HS-27A (cell line): ENCODE results near the gene COQ10A.

ENCODE experiments used
- DNase-seq: peaks from one replicate; pipeline ENCODE4 v3.0.0-alpha.2; 2012; ENCODE audit warnings: low read depth, missing footprints

Gene COQ10A

GRCh38 chr12:56266693-56267442, at the start of gene COQ10A:
TSS of gene COQ10A (plus strand) at chr12:56266942. CDS start at chr12:56267119, 177 bp downstream.
- peak; percentile 77 for DNase-seq

GRCh38 chr12:56219840-56220239, 46.9 kb upstream of the COQ10A start:
- DNase-seq: no peak

GRCh38 chr12:56220611-56221231, 46.0 kb upstream of the COQ10A start:
- DNase-seq: no peak

- peak; percentile 72 for DNase-seq
Observed at GRCh38 chr12:56221232-56221756, 45.4 kb upstream of the COQ10A start.

GRCh38 chr12:56221757-56222530, 44.8 kb upstream of the COQ10A start, which contains the start of gene RNF41:
TSS of gene RNF41 (minus strand) at chr12:56221922. CDS start at chr12:56214047, 7,875 bp downstream.
- DNase-seq: peak; percentile 92

GRCh38 chr12:56222531-56222895, 44.2 kb upstream of the COQ10A start:
- DNase-seq: no peak

- DNase-seq: no peak
Observed at GRCh38 chr12:56223571-56224101, 43.1 kb upstream of the COQ10A start.

GRCh38 chr12:56224102-56224701, 42.5 kb upstream of the COQ10A start, which contains the start of gene NABP2:
TSS of gene NABP2 (plus strand) at chr12:56224342. CDS start at chr12:56224857, 515 bp downstream.
- peak; percentile 94 for DNase-seq

GRCh38 chr12:56224954-56225353, 41.8 kb upstream of the COQ10A start:
- DNase-seq: no peak

GRCh38 chr12:56229082-56229481, 37.7 kb upstream of the COQ10A start:
- no peak for DNase-seq

GRCh38 chr12:56229916-56230431, 36.8 kb upstream of the COQ10A start, which contains the start of gene SLC39A5:
TSS of gene SLC39A5 (plus strand) at chr12:56230051. CDS start at chr12:56231275, 1,224 bp downstream.
- no peak for DNase-seq

GRCh38 chr12:56230432-56231183, 36.1 kb upstream of the COQ10A start:
- DNase-seq: no peak

- no peak for DNase-seq
Observed at GRCh38 chr12:56231184-56231582, 35.6 kb upstream of the COQ10A start.

GRCh38 chr12:56234746-56235436, 31.9 kb upstream of the COQ10A start:
- DNase-seq: no peak

GRCh38 chr12:56236091-56236490, 30.7 kb upstream of the COQ10A start:
- no peak for DNase-seq

GRCh38 chr12:56236985-56237384, 29.8 kb upstream of the COQ10A start:
- no peak for DNase-seq

- no peak for DNase-seq
Observed at GRCh38 chr12:56237552-56237951, 29.2 kb upstream of the COQ10A start.

GRCh38 chr12:56241424-56242303, 25.1 kb upstream of the COQ10A start:
- no peak for DNase-seq

- DNase-seq: no peak
Observed at GRCh38 chr12:56242986-56243385, 23.8 kb upstream of the COQ10A start.
